Tibial artery (tissue), 4 donors: ENCODE measurements around the gene DUOXA2.
"Not testable (repeated sequence)": the region's sequence is repeated elsewhere in the genome, so short reads cannot be mapped to it uniquely, and the experiment has no call there.

Source experiments
- DNase-seq, 2 donors: peaks; one replicate each; pipeline ENCODE4 v3.0.0-alpha.2; 2019
- H3K27ac ChIP-seq, 2 donors: fragments of 200-600 bp; sonication (generic) in 1 of 2; 1 replicate in 1 of 2; 2 replicates in 1 of 2; pipeline ENCODE4 v1.5.1; 2018 to 2019; ENCODE audit warnings: mild to moderate bottlenecking in 1 of 2
- H3K27me3 ChIP-seq, 2 donors: fragments of 200-600 bp; sonication (generic) in 1 of 2; one replicate each; pipeline versions ENCODE4 v1.5.1 to v1.6.0; 2016 to 2019
- H3K36me3 ChIP-seq, 3 donors: fragments of 200-600 bp; sonication (generic) in 2 of 3; one replicate each; pipeline ENCODE4 v1.5.1; 2016 to 2019; ENCODE audit warnings: mild to moderate bottlenecking in 2 of 3
- H3K4me1 ChIP-seq, 4 donors: fragments of 200-600 bp; sonication (generic) in 2 of 4; 1 replicate in 3 of 4; 2 replicates in 1 of 4; pipeline ENCODE4 v1.5.1; 2016 to 2019
- H3K4me3 ChIP-seq, 2 donors: fragments of 200-600 bp; sonication (generic) in 1 of 2; 1 replicate in 1 of 2; 2 replicates in 1 of 2; pipeline ENCODE4 v1.5.1; 2018 to 2019; ENCODE audit warnings: mild to moderate bottlenecking in 2 of 2
- H3K9me3 ChIP-seq, 3 donors: fragments of 200-600 bp; sonication (generic) in 1 of 3; one replicate each; pipeline ENCODE4 v1.5.1; 2016 to 2019
- CTCF ChIP-seq, 2 experiments: fragments of 200-600 bp in 1 of 2; fragments of 450-650 bp in 1 of 2; IDR thresholded peaks; one replicate each; pipeline ENCODE4 v1.5.1; 2017 to 2019; ENCODE audit warnings: antibody characterized with exemption in 2 of 2, mild to moderate bottlenecking in 1 of 2, moderate library complexity in 1 of 2
- intact Hi-C: fragments of 100-400 bp; cut with DNase I; formaldehyde crosslinking; loops from one replicate; pipeline ENCODE4 v1.15.0; 2023; ENCODE audit warnings: low total_unique reads

DUOXA2 gene

GRCh38 chr15:45102226-45102625 lies 11.9 kb upstream of the DUOXA2 start:
- Histone ChIP-seq H3K9me3 (no peaks in the 10 kb centered on the region), H3K27ac (no peak overlapping the region), H3K4me1 (no peaks in the 10 kb centered on the region), H3K4me3 (no peak overlapping the region), H3K27me3 (peaks cover 0 to 15% of the 10 kb centered on the region in 2 donors), H3K36me3 (no peaks in the 10 kb centered on the region)
- intact Hi-C loops, result no loop called here
- DNase-seq, result no peak
- TF ChIP-seq CTCF (IDR thresholded peaks at IDR 0.05), result no peak

DNA sequence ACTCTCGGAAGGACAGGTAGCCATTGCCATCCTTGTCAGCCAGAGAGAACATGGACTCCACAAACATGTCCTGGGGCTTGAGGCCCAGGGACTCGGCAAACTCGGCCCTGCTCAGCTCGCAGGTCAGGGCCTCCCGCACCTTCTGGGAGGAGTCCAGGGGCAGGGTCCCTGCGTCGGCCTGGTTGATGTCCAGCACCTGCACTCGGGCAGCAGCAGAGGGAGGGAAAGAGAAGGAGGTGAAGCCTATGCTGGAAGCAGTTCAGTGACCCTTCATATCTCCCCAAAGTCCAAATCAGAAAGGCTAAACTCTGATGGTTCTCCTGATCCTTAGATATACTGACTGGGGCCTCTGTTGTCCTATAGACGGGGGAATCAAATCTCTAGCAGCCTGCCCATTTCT lies 10.0 kb upstream of the DUOXA2 start:
- DNase-seq, H3K4me1 ChIP-seq, H3K36me3 ChIP-seq, intact Hi-C loops, H3K9me3 ChIP-seq, H3K27ac ChIP-seq, H3K4me3 ChIP-seq: not testable (repeated sequence)
- H3K27me3 ChIP-seq, result peaks cover 0 to 28% of the 10 kb centered on the region in 2 donors

DNA sequence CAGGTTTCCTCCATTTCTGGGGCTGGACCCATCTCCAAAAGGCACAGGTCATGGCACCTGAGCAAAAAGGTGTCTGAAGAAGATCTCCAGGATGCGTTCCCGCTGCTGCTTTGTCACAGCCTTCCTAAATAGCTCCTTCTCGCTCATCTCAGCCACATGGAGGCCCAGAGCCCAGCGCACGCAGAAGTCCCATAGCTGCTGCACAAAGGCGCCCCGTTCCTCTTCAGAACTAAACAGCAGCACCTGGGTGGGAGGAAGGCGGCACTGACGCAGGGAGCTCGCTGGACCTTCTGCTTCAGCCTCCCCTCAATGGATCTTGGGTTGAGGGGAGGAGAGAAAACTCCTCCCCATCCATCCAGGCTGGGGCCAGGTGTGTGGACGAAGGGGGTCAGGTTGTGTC lies 8.5 kb upstream of the DUOXA2 start:
- Histone ChIP-seq H3K4me1 (no peaks in the 10 kb centered on the region), H3K27me3 (peaks cover 0 to 38% of the 10 kb centered on the region in 2 donors), H3K9me3 (no peaks in the 10 kb centered on the region), H3K36me3 (no peaks in the 10 kb centered on the region), H3K4me3 (no peak overlapping the region), H3K27ac (no peak overlapping the region)
- no peak for TF ChIP-seq CTCF (IDR thresholded peaks at IDR 0.05)
- no peak for DNase-seq
- intact Hi-C loops, result no loop called here

DNA sequence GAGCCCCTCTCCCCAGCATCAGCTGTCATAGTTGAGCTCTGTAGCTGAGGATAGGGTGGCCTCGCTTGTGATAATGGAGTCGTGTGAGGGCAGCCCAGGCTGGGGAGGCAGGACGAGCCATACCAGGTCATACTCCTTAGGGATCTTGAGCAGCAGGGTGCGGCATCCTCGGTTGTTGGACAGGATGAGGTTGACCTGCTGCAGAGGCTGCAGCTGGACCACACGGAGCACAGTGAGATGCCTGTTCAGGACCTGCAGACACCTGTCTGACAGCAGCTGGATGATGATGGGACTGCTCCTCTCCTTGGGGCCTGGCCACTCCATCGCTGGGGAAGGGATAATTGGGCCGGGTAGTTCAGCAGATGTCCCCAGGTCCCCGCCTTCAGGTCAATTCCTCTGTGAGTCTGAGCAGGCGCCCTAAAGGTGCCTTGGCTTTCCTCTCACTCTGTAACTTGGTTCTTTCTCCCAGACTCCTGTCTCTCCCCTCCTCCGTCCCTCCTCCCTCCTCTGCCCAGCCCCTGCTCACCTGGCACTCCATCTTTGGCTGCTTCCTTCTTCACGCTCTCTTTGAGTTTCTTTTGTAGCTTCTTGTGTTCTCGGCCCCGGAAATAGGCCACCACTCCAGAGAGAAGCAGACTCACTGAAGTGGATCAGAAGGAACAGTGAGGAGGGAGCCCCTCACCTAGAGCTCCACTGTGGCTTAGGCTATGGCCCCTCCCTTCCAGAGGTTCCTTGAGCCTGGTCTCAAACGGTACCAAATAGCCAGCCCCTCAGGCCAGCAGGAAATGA lies 7.9 kb upstream of the DUOXA2 start:
- no peak for TF ChIP-seq CTCF (IDR thresholded peaks at IDR 0.05)
- H3K9me3 ChIP-seq, result no peaks in the 10 kb centered on the region
- H3K27ac ChIP-seq, result no peak overlapping the region
- H3K27me3 ChIP-seq, result peaks cover 0 to 40% of the 10 kb centered on the region in 2 donors
- no peaks in the 10 kb centered on the region for H3K36me3 ChIP-seq
- DNase-seq, result peak in 1 of 2 donors; percentile 57
- H3K4me1 ChIP-seq, result no peaks in the 10 kb centered on the region
- intact Hi-C loops, result no loop called here
- H3K4me3 ChIP-seq, result no peak overlapping the region

DNA sequence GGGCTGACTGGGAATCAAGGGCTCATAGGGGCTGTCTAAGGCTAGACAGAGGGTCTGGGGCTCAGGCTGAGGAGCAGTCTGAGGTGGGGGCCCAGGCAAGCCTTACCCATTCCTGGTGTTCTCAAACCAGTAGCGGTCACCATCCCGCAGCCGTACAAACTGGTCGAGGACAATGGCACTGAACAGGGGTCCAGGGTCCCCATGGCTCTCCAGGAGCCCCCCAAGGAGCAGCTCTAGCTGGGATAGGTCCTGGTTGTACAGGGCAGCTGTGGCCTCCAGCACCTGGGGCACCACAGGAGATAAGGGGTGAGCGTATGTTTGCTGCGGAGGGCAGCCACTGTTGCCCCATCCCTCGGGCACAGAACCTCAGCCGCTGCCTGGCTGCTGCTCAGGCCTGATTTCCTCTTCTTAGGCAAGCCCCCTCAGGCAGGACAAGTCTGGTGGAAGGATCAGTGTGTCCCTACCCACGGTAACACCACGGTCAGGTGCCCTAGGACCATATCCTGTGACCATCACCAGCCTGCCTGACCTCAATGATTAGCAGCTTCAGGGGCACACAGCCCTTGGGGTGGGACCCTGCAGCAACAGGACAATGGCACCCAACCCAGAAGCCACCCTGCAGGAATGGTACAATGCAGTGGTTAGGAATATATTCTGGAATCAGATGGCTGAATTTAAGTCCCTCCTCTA lies 6.0 kb upstream of the DUOXA2 start:
- no peak for TF ChIP-seq CTCF (IDR thresholded peaks at IDR 0.05)
- H3K27ac ChIP-seq, result no peak overlapping the region
- peaks cover 0 to 56% of the 10 kb centered on the region in 2 donors for H3K27me3 ChIP-seq
- peak in 1 of 2 donors; percentile 51 for DNase-seq
- peaks cover 0 to 14% (median 10%) of the 10 kb centered on the region in 4 donors for H3K4me1 ChIP-seq
- H3K36me3 ChIP-seq, result no peaks in the 10 kb centered on the region
- intact Hi-C loops, result no loop called here
- H3K9me3 ChIP-seq, result no peaks in the 10 kb centered on the region
- H3K4me3 ChIP-seq, result no peak overlapping the region

- intact Hi-C loops, result no loop called here
- peaks cover 0 to 78% of the 10 kb centered on the region in 2 donors for H3K27me3 ChIP-seq
- no peak overlapping the region for H3K4me3 ChIP-seq
- H3K4me1 ChIP-seq, result peaks cover 0 to 29% (median 21%) of the 10 kb centered on the region in 4 donors
- no peaks in the 10 kb centered on the region for H3K9me3 ChIP-seq
- H3K36me3 ChIP-seq, result no peaks in the 10 kb centered on the region
- H3K27ac ChIP-seq, result no peak overlapping the region
- TF ChIP-seq CTCF (IDR thresholded peaks at IDR 0.05), result no peak
- DNase-seq, result no peak
Measured at GRCh38 chr15:45110256-45110820, 3.8 kb upstream of the DUOXA2 start.
